Retinal pigment epithelial cell (primary cell): Measurements from ENCODE around the gene GFOD1.

Source experiments
- DNase-seq: peaks from one replicate; pipeline ENCODE4 v3.0.0-alpha.2; 2010; ENCODE audit warnings: low read depth
- H3K4me3 ChIP-seq: 2 replicates; pipeline ENCODE4 v1.5.1; 2011; ENCODE audit warnings: mild to moderate bottlenecking, low read length, control low read depth, moderate library complexity
- CTCF ChIP-seq: conservative IDR thresholded peaks from 2 replicates; pipeline ENCODE4 v1.5.1; 2011; ENCODE audit warnings: low read depth, low read length, control low read depth, inconsistent platforms

GFOD1 gene

DNA sequence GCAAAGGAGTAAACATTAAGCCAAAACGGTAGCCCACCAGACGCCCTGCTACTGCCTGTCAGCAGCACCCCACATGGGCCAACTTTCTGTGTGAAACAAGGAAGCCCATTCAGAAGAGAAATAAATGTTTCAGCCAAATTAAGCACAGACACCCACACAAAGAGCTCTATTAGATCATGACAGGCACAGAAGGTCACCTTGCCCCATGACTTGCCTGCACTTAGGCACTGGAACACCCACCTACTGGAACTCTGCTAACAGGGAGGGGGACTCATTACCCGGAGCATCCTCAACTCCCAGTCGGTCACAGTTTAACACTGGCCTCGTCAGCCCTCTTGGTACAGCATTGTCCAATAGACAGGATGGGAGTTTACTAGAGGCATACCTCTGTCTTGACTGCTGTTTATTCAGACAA lies 31.8 kb downstream of the GFOD1 start:
- H3K4me3 ChIP-seq, result no peak overlapping the region
- no peak for TF ChIP-seq CTCF
- no peak for DNase-seq

- H3K4me3 ChIP-seq, result no peak overlapping the region
- peak; percentile 59 for DNase-seq
- TF ChIP-seq CTCF, result no peak
Observed at GRCh38 chr6:13454286-13455221, 32.8 kb downstream of the GFOD1 start.

DNA sequence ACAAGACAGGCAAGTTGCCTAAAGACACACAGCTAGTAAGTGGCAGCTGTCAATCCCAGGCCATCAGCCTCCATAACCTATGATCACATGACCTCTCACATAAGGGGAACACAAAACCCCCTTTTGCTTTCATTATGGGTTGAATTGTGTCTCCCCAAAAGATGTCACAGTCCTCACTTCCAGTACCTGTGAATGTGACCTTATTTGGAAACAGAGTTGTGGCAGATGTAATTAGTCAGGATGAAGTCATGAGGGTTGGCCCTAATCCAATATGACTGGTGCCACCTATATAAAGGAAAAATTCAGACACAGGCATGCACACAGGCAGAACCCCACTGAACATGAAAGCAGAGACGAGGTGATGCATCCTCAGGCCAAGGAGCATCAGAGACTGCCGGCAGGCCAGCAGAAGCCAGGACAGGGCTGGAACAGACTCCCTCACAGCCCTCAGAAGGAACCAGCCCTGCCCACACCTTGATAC lies 33.6 kb downstream of the GFOD1 start:
- no peak for TF ChIP-seq CTCF
- H3K4me3 ChIP-seq, result no peak overlapping the region
- DNase-seq, result peak; percentile 39

DNA sequence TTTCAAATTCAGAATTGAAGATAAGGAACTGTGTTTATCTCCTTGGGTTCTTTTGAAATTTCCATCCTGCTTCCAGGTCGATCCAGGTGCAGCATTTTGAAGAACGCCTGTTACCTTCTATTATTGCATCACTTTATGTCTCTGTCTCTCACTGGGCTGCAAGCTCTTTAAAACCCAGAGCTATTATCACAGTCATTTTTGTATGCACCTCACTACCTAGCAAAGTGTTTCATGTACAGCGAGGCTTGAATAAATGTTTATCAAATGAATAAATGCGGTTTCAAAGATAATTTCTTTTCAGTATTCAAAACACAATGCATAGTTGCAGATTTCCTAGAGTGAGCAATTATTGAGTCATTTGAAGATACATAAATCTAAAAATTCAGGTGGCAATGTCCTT lies 34.2 kb downstream of the GFOD1 start:
- TF ChIP-seq CTCF, result no peak
- no peak for DNase-seq
- no peak overlapping the region for H3K4me3 ChIP-seq

GRCh38 chr6:13452346-13453117 lies 34.9 kb downstream of the GFOD1 start:
- TF ChIP-seq CTCF, result no peak
- no peak overlapping the region for H3K4me3 ChIP-seq
- no peak for DNase-seq

GRCh38 chr6:13451181-13451895 lies 36.1 kb downstream of the GFOD1 start:
- no peak for DNase-seq
- no peak overlapping the region for H3K4me3 ChIP-seq
- TF ChIP-seq CTCF, result no peak
